ACC112 (cell line): ENCODE results near the gene CAMTA1.

ENCODE experiments used
- H2AFZ ChIP-seq: fragments of 200-600 bp; sonication (generic); one replicate; pipeline ENCODE4 v1.6.0; 2017; ENCODE audit warnings: antibody characterized with exemption, low read length; ENCODE audit not compliant: unreplicated experiment
- H3K27ac ChIP-seq: fragments of 200-600 bp; sonication (generic); 2 replicates; pipeline ENCODE4 v1.5.1; 2014; ENCODE audit warnings: low read depth, mild to moderate bottlenecking, antibody characterized with exemption, low read length, moderate library complexity
- H3K27me3 ChIP-seq: fragments of 200-600 bp; sonication (generic); 2 replicates; pipeline ENCODE4 v1.6.1; 2014; ENCODE audit warnings: mild to moderate bottlenecking, antibody characterized with exemption, low read length, moderate library complexity, mixed read lengths; ENCODE audit not compliant: insufficient read depth
- H3K36me3 ChIP-seq: fragments of 200-600 bp; sonication (generic); 2 replicates; pipeline ENCODE4 v1.6.1; 2016; ENCODE audit warnings: mild to moderate bottlenecking, antibody characterized with exemption, low read length, moderate library complexity, mixed read lengths; ENCODE audit not compliant: insufficient read depth
- H3K4me1 ChIP-seq: fragments of 200-600 bp; sonication (generic); one replicate; pipeline ENCODE4 v1.6.1; 2016; ENCODE audit warnings: low read length, mixed read lengths; ENCODE audit not compliant: insufficient read depth, unreplicated experiment, control insufficient read depth
- H3K4me3 ChIP-seq: fragments of 200-600 bp; sonication (generic); 2 replicates; pipeline ENCODE4 v1.5.1; 2014; ENCODE audit warnings: mild to moderate bottlenecking, low read depth, low read length
- H3K79me2 ChIP-seq: fragments of 200-600 bp; sonication (generic); one replicate; pipeline ENCODE4 v1.6.0; 2016; ENCODE audit warnings: low read length; ENCODE audit not compliant: control insufficient read depth, unreplicated experiment, insufficient read depth

CAMTA1 gene

GRCh38 chr1:7107109-7107830, 322.0 kb downstream of the CAMTA1 start:
- Histone ChIP-seq H3K4me3 (no peak overlapping the region), H2AFZ (no peak overlapping the region), H3K27me3 (peaks cover 55% of the 10 kb centered on the region), H3K36me3 (no peaks in the 10 kb centered on the region), H3K79me2 (no peaks in the 10 kb centered on the region), H3K27ac (no peak overlapping the region), H3K4me1 (no peaks in the 10 kb centered on the region)

GRCh38 chr1:7108251-7108650, 323.0 kb downstream of the CAMTA1 start:
- Histone ChIP-seq H3K4me1 (no peaks in the 10 kb centered on the region), H3K36me3 (no peaks in the 10 kb centered on the region), H3K79me2 (no peaks in the 10 kb centered on the region), H3K4me3 (no peak overlapping the region), H3K27me3 (peaks cover 60% of the 10 kb centered on the region), H3K27ac (no peak overlapping the region), H2AFZ (no peak overlapping the region)

GRCh38 chr1:7109901-7110300, 324.6 kb downstream of the CAMTA1 start:
- peaks cover 61% of the 10 kb centered on the region for H3K27me3 ChIP-seq
- no peaks in the 10 kb centered on the region for H3K4me1 ChIP-seq
- no peaks in the 10 kb centered on the region for H3K36me3 ChIP-seq
- H2AFZ ChIP-seq: no peak overlapping the region
- no peak overlapping the region for H3K4me3 ChIP-seq
- no peak overlapping the region for H3K27ac ChIP-seq
- no peaks in the 10 kb centered on the region for H3K79me2 ChIP-seq

- H3K4me1 ChIP-seq: no peaks in the 10 kb centered on the region
- no peak overlapping the region for H3K27ac ChIP-seq
- no peak overlapping the region for H3K4me3 ChIP-seq
- H3K36me3 ChIP-seq: no peaks in the 10 kb centered on the region
- peaks cover 59% of the 10 kb centered on the region for H3K27me3 ChIP-seq
- no peaks in the 10 kb centered on the region for H3K79me2 ChIP-seq
- no peak overlapping the region for H2AFZ ChIP-seq
These were observed 325.1 kb downstream of the CAMTA1 start for GRCh38 chr1:7110321-7110720.

- Histone ChIP-seq H3K36me3 (no peaks in the 10 kb centered on the region), H3K27ac (no peak overlapping the region), H3K27me3 (peaks cover 48% of the 10 kb centered on the region), H3K4me3 (no peak overlapping the region), H3K4me1 (no peaks in the 10 kb centered on the region), H3K79me2 (no peaks in the 10 kb centered on the region), H2AFZ (no peak overlapping the region)
These were observed 326.6 kb downstream of the CAMTA1 start for GRCh38 chr1:7111853-7112252.

GRCh38 chr1:7113136-7113535, 327.9 kb downstream of the CAMTA1 start:
- H2AFZ ChIP-seq: no peak overlapping the region
- H3K79me2 ChIP-seq: no peaks in the 10 kb centered on the region
- peaks cover 42% of the 10 kb centered on the region for H3K27me3 ChIP-seq
- H3K4me1 ChIP-seq: no peaks in the 10 kb centered on the region
- no peak overlapping the region for H3K27ac ChIP-seq
- no peak overlapping the region for H3K4me3 ChIP-seq
- H3K36me3 ChIP-seq: no peaks in the 10 kb centered on the region

GRCh38 chr1:7113822-7114221, 328.6 kb downstream of the CAMTA1 start:
- Histone ChIP-seq H3K27ac (no peak overlapping the region), H3K36me3 (no peaks in the 10 kb centered on the region), H3K79me2 (no peaks in the 10 kb centered on the region), H3K4me1 (no peaks in the 10 kb centered on the region), H3K27me3 (peaks cover 41% of the 10 kb centered on the region), H2AFZ (no peak overlapping the region), H3K4me3 (no peak overlapping the region)

- Histone ChIP-seq H2AFZ (no peak overlapping the region), H3K27me3 (peaks cover 37% of the 10 kb centered on the region), H3K36me3 (no peaks in the 10 kb centered on the region), H3K79me2 (no peaks in the 10 kb centered on the region), H3K4me3 (no peak overlapping the region), H3K4me1 (no peaks in the 10 kb centered on the region), H3K27ac (no peak overlapping the region)
These were observed 330.7 kb downstream of the CAMTA1 start for GRCh38 chr1:7116001-7116400.

GRCh38 chr1:7117399-7118281, 332.4 kb downstream of the CAMTA1 start:
- Histone ChIP-seq H2AFZ (no peak overlapping the region), H3K4me3 (no peak overlapping the region), H3K4me1 (no peaks in the 10 kb centered on the region)

GRCh38 chr1:7119156-7119555, 333.9 kb downstream of the CAMTA1 start:
- Histone ChIP-seq H2AFZ (no peak overlapping the region), H3K4me3 (no peak overlapping the region), H3K27ac (no peak overlapping the region), H3K79me2 (no peaks in the 10 kb centered on the region), H3K36me3 (no peaks in the 10 kb centered on the region), H3K27me3 (peaks cover 34% of the 10 kb centered on the region), H3K4me1 (no peaks in the 10 kb centered on the region)

More at GRCh38 chr1:7117399-7118281, 332.4 kb downstream of the CAMTA1 start:
- H3K27ac ChIP-seq: no peak overlapping the region
- no peaks in the 10 kb centered on the region for H3K36me3 ChIP-seq
- H3K79me2 ChIP-seq: no peaks in the 10 kb centered on the region
- peaks cover 32% of the 10 kb centered on the region for H3K27me3 ChIP-seq
